Esophagus (tissue), 2 donors: ENCODE measurements around the gene KCNK4. TPM values are rescaled to one million over a fixed set of nuclear protein-coding genes. Genes with fewer than 3 reads are reported as not detected.
"Not testable (repeated sequence)": the region's sequence is repeated elsewhere in the genome, so short reads cannot be mapped to it uniquely, and the experiment has no call there.

Experiments used
- H3K27ac ChIP-seq, 2 donors: one replicate each; pipeline ENCODE4 v1.5.1; 2013; ENCODE audit warnings: low read depth in 2 of 2, mild to moderate bottlenecking in 2 of 2, inconsistent platforms in 1 of 2, low read length in 1 of 2, moderate library complexity in 1 of 2
- H3K27me3 ChIP-seq, 2 donors: one replicate each; pipeline ENCODE4 v1.6.1; 2013; ENCODE audit warnings: low read length in 2 of 2, control low read depth in 1 of 2, mild to moderate bottlenecking in 1 of 2; ENCODE audit not compliant: insufficient read depth in 2 of 2, control insufficient read depth in 1 of 2
- H3K36me3 ChIP-seq, 2 donors: one replicate each; pipeline ENCODE4 v1.6.1; 2013; ENCODE audit warnings: low read length in 1 of 2; ENCODE audit not compliant: control insufficient read depth in 2 of 2, insufficient read depth in 2 of 2
- H3K4me1 ChIP-seq, 2 donors: one replicate each; pipeline ENCODE4 v1.6.1; 2013; ENCODE audit warnings: low read length in 1 of 2; ENCODE audit not compliant: control insufficient read depth in 2 of 2, insufficient read depth in 2 of 2
- H3K4me3 ChIP-seq, 2 donors: one replicate each; pipeline ENCODE4 v1.5.1; 2013; ENCODE audit warnings: low read length in 2 of 2, mild to moderate bottlenecking in 2 of 2, low read depth in 1 of 2, moderate library complexity in 1 of 2
- H3K9me3 ChIP-seq, 2 donors: one replicate each; pipeline ENCODE4 v1.6.1; 2013; ENCODE audit warnings: mild to moderate bottlenecking in 2 of 2, low read depth in 1 of 2, low read length in 1 of 2, moderate library complexity in 1 of 2; ENCODE audit not compliant: control insufficient read depth in 2 of 2, insufficient read depth in 1 of 2
- WGBS, 2 donors: extraction: QIAGEN DNeasy Blood & Tissue Kit; methylation state at CpG; one replicate each; pipeline ENCODE4 v1.1.7; 2013; 5-methylcytosine and 5-hydroxymethylcytosine counted together
- polyA plus RNA-seq, 2 donors: library from polyadenylated mRNA; stranded (reverse); fragments of 200-250 nt; gene quantifications; one replicate each; pipeline ENCODE4 v1.2.3, GENCODE V29; 2013
- donor health status: healthy with polysubstance abuse.
- donor health status: Bipolar disorder and iron deficiency.

Gene KCNK4
- polyA plus RNA-seq, 2 donors = not detected

- H3K27me3 ChIP-seq, H3K9me3 ChIP-seq, H3K4me3 ChIP-seq: not testable (repeated sequence)
- peaks cover 0 to 23% of the 10 kb centered on the region in 2 donors for H3K4me1 ChIP-seq
- peak overlapping the region; percentile 9 to 40 for H3K27ac ChIP-seq
- peaks cover 0 to 25% of the 10 kb centered on the region in 2 donors for H3K36me3 ChIP-seq
- 64 to 75% methylated on average over 21 to 25 of the region's 25 CpGs for WGBS, 2 donors
These were observed 24.8 kb downstream of the KCNK4 start for GRCh38 chr11:64315667-64316526.

- H3K4me1 ChIP-seq = peaks cover 0 to 18% of the 10 kb centered on the region in 2 donors
These were observed 25.7 kb downstream of the KCNK4 start for GRCh38 chr11:64316672-64317324.

GRCh38 chr11:64317325-64317960, 26.3 kb downstream of the KCNK4 start, which contains the start of gene TRMT112:
TSS of gene TRMT112 (minus strand) at chr11:64317559. CDS start at chr11:64317526, 33 bp downstream.
- Histone ChIP-seq H3K27me3 (no peaks in the 10 kb centered on the region), H3K4me1 (peaks cover 0 to 20% of the 10 kb centered on the region in 2 donors), H3K4me3 (peak within 1 kb of the TSS; percentile 62 to 76), H3K27ac (peak within 1 kb of the TSS; percentile 84 to 99), H3K9me3 (no peaks in the 10 kb centered on the region), H3K36me3 (peaks cover 0 to 25% of the 10 kb centered on the region in 2 donors)
- WGBS, 2 donors = 0 to 1% methylated on average over 43 of the region's 43 CpGs

More at GRCh38 chr11:64316672-64317324, 25.7 kb downstream of the KCNK4 start:
- Histone ChIP-seq H3K27ac (peak overlapping the region; percentile 84 to 99), H3K36me3 (peaks cover 0 to 25% of the 10 kb centered on the region in 2 donors), H3K4me3 (peak overlapping the region; percentile 62 to 76), H3K27me3 (no peaks in the 10 kb centered on the region), H3K9me3 (no peaks in the 10 kb centered on the region)
- WGBS, 2 donors = 4 to 5% methylated on average over 29 to 32 of the region's 32 CpGs

- Histone ChIP-seq H3K4me3 (peak within 1 kb of the TSS; percentile 62 to 76), H3K27me3 (no peaks in the 10 kb centered on the region), H3K27ac (peak within 1 kb of the TSS; percentile 84 to 99), H3K4me1 (peaks cover 0 to 27% of the 10 kb centered on the region in 2 donors), H3K9me3 (no peaks in the 10 kb centered on the region), H3K36me3 (peaks cover 0 to 30% of the 10 kb centered on the region in 2 donors)
- WGBS, 2 donors = 0% methylated on average over 60 to 61 of the region's 61 CpGs
These were observed 27.1 kb downstream of the KCNK4 start, which contains the start of gene PRDX5 for GRCh38 chr11:64317961-64318765. TSS of gene PRDX5 (plus strand) at chr11:64318121. CDS start at chr11:64318216, 95 bp downstream.

- WGBS, 2 donors = 19 to 21% methylated on average over 19 of the region's 19 CpGs
- H3K4me3 ChIP-seq = peak overlapping the region; percentile 62 to 72
- H3K27ac ChIP-seq = peak overlapping the region; percentile 84 to 99
- peaks cover 0 to 27% of the 10 kb centered on the region in 2 donors for H3K4me1 ChIP-seq
- no peaks in the 10 kb centered on the region for H3K9me3 ChIP-seq
- H3K36me3 ChIP-seq = peaks cover 0 to 30% of the 10 kb centered on the region in 2 donors
- no peaks in the 10 kb centered on the region for H3K27me3 ChIP-seq
These were observed 28.0 kb downstream of the KCNK4 start for GRCh38 chr11:64318766-64319761.

GRCh38 chr11:64320556-64320955, 29.5 kb downstream of the KCNK4 start:
- Histone ChIP-seq H3K36me3 (peaks cover 0 to 20% of the 10 kb centered on the region in 2 donors), H3K27ac (peak overlapping the region; percentile 88 to 93)

GRCh38 chr11:64321026-64321425, 29.9 kb downstream of the KCNK4 start:
- Histone ChIP-seq H3K27me3 (no peaks in the 10 kb centered on the region), H3K9me3 (no peaks in the 10 kb centered on the region), H3K27ac (peak overlapping the region; percentile 88 to 93), H3K4me1 (peaks cover 0 to 26% of the 10 kb centered on the region in 2 donors), H3K4me3 (no peak overlapping the region), H3K36me3 (peaks cover 0 to 18% of the 10 kb centered on the region in 2 donors)
- 59 to 63% methylated on average over 5 of the region's 5 CpGs for WGBS, 2 donors

More at GRCh38 chr11:64320556-64320955, 29.5 kb downstream of the KCNK4 start:
- H3K4me1 ChIP-seq = peaks cover 0 to 26% of the 10 kb centered on the region in 2 donors
- WGBS, 2 donors = 87 to 91% methylated on average over 7 of the region's 7 CpGs
- H3K4me3 ChIP-seq = no peak overlapping the region
- no peaks in the 10 kb centered on the region for H3K27me3 ChIP-seq
- H3K9me3 ChIP-seq = no peaks in the 10 kb centered on the region

- Histone ChIP-seq H3K27me3 (no peaks in the 10 kb centered on the region), H3K9me3 (no peaks in the 10 kb centered on the region), H3K4me1 (peaks cover 0 to 26% of the 10 kb centered on the region in 2 donors), H3K36me3 (peaks cover 0 to 14% of the 10 kb centered on the region in 2 donors), H3K27ac (peak overlapping the region; percentile 88 to 93), H3K4me3 (no peak overlapping the region)
- WGBS, 2 donors = 47 to 52% methylated on average over 5 of the region's 5 CpGs
These were observed 30.4 kb downstream of the KCNK4 start for GRCh38 chr11:64321533-64321932.
